CD4-positive, CD25-positive, alpha-beta regulatory T cell (primary cell): ENCODE data around the gene ATP5ME. TPM values are rescaled to one million over a fixed set of nuclear protein-coding genes. Genes with fewer than 3 reads are reported as not detected.
A peak's percentile ranks its signal among the peaks of the same experiment; 100 is the strongest.

ENCODE experiments used
- ATAC-seq, 2 donors: fragments of 150-1000 bp; cut with Tn5 transposase; one replicate each; pipeline ENCODE4 v1.10.0; 2021; ENCODE audit warnings: low read depth in 2 of 2, moderate number of reproducible peaks in 2 of 2, moderate library complexity in 1 of 2
- DNase-seq, 3 donors: peaks; one replicate each; pipeline versions ENCODE4 v3.0.0 to v3.0.0-alpha.2; 2012 to 2022; ENCODE audit warnings: mixed read lengths in 1 of 3
- H3K27ac ChIP-seq: one replicate; pipeline ENCODE4 v1.7.0; 2013; ENCODE audit warnings: mild to moderate bottlenecking, low read length; ENCODE audit not compliant: insufficient read depth, poor library complexity, severe bottlenecking
- H3K27me3 ChIP-seq: one replicate; pipeline ENCODE4 v1.7.0; 2013; ENCODE audit warnings: low read length; ENCODE audit not compliant: control insufficient read depth, insufficient read depth
- H3K36me3 ChIP-seq: one replicate; pipeline ENCODE4 v1.7.0; 2013; ENCODE audit warnings: mild to moderate bottlenecking, low read length, moderate library complexity; ENCODE audit not compliant: control insufficient read depth, insufficient read depth
- H3K4me1 ChIP-seq: 2 replicates; pipeline ENCODE4 v1.7.0; 2013; ENCODE audit warnings: mild to moderate bottlenecking, low read length; ENCODE audit not compliant: insufficient read depth, control insufficient read depth, poor library complexity, severe bottlenecking
- H3K4me3 ChIP-seq: one replicate; pipeline ENCODE4 v1.7.0; 2013; ENCODE audit warnings: low read depth, mild to moderate bottlenecking, low read length, moderate library complexity
- H3K9me3 ChIP-seq, 2 experiments: 1 replicate in 1 of 2; 2 replicates in 1 of 2; pipeline ENCODE4 v1.7.0; 2013; ENCODE audit warnings: low read length in 2 of 2, mild to moderate bottlenecking in 1 of 2, moderate library complexity in 1 of 2; ENCODE audit not compliant: control insufficient read depth in 2 of 2
- H3K27ac Mint-ChIP-seq, 3 donors: one replicate each; pipeline ENCODE4 v1.8.0; 2020 to 2022; ENCODE audit warnings: mild to moderate bottlenecking in 3 of 3, mixed read lengths in 3 of 3, moderate library complexity in 2 of 3
- H3K27me3 Mint-ChIP-seq: one replicate; pipeline ENCODE4 v1.8.0; 2022; ENCODE audit warnings: mild to moderate bottlenecking, mixed read lengths
- H3K36me3 Mint-ChIP-seq: one replicate; pipeline ENCODE4 v1.8.0; 2020; ENCODE audit warnings: mixed read lengths
- H3K4me1 Mint-ChIP-seq, 4 donors: one replicate each; pipeline ENCODE4 v1.8.0; 2020 to 2022; ENCODE audit warnings: mixed read lengths in 4 of 4, mild to moderate bottlenecking in 1 of 4
- H3K4me3 Mint-ChIP-seq, 4 donors: one replicate each; pipeline ENCODE4 v1.8.0; 2020 to 2022; ENCODE audit warnings: mild to moderate bottlenecking in 4 of 4, mixed read lengths in 4 of 4, moderate library complexity in 3 of 4
- H3K9me3 Mint-ChIP-seq, 7 donors: one replicate each; pipeline ENCODE4 v1.8.0; 2020 to 2022; ENCODE audit warnings: mixed read lengths in 7 of 7, mild to moderate bottlenecking in 3 of 7, moderate library complexity in 2 of 7
- polyA plus RNA-seq, 4 donors: library from polyadenylated mRNA; unstranded; fragments of 300-500 nt; fragmentation: Illumina TruSeq; gene quantifications; one replicate each; pipeline ENCODE4 v1.2.3, GENCODE V29; 2021
- total RNA-seq: library from RNA; stranded (reverse); gene quantifications from one replicate; pipeline ENCODE4 v1.2.3, GENCODE V29; 2022

ATP5ME gene
- total and polyA plus RNA-seq, 5 donors from 2014 or later, result 123 to 442 (median 402) TPM

DNA sequence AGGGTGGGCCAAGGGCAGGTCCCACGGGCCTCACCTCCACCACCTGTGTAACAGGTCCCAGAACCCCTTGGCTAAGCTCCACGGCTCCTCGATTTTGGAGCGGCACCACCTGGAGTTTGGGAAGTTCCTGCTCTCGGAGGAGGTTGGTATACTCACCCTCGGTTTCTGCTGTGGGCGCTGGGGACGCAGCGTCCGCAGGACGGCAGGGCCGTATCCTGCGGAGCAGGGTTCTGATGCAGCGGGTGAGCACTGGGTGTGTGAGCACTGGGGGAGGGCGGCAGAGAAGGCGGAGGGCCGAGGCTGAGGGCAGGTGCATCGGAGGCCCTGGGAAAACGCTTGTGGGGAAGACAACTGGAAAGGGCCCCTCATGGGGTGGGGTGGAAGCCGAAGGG lies 11.0 kb downstream of the ATP5ME start:
- ATAC-seq, result no peak
- Mint-ChIP-seq H3K36me3 (peaks cover 17% of the 10 kb centered on the region), H3K27ac (peak overlapping the region in 2 of 3 donors; percentile 58 to 86), H3K4me3 (peak overlapping the region; percentile 81 to 88 (median 82)), H3K4me1 (peaks cover 0 to 19% (median 5%) of the 10 kb centered on the region in 4 donors), H3K27me3 (no peaks in the 10 kb centered on the region), H3K9me3 (peaks cover 0 to 1% (median 0%) of the 10 kb centered on the region in 7 donors)
- no peaks in the 10 kb centered on the region for H3K36me3 ChIP-seq
- no peaks in the 10 kb centered on the region for H3K27me3 ChIP-seq
- no peak for DNase-seq
- no peaks in the 10 kb centered on the region for H3K9me3 ChIP-seq
- peak overlapping the region; percentile 73 for H3K27ac ChIP-seq
- no peak overlapping the region for H3K4me3 ChIP-seq
- peaks cover 8% of the 10 kb centered on the region for H3K4me1 ChIP-seq

DNA sequence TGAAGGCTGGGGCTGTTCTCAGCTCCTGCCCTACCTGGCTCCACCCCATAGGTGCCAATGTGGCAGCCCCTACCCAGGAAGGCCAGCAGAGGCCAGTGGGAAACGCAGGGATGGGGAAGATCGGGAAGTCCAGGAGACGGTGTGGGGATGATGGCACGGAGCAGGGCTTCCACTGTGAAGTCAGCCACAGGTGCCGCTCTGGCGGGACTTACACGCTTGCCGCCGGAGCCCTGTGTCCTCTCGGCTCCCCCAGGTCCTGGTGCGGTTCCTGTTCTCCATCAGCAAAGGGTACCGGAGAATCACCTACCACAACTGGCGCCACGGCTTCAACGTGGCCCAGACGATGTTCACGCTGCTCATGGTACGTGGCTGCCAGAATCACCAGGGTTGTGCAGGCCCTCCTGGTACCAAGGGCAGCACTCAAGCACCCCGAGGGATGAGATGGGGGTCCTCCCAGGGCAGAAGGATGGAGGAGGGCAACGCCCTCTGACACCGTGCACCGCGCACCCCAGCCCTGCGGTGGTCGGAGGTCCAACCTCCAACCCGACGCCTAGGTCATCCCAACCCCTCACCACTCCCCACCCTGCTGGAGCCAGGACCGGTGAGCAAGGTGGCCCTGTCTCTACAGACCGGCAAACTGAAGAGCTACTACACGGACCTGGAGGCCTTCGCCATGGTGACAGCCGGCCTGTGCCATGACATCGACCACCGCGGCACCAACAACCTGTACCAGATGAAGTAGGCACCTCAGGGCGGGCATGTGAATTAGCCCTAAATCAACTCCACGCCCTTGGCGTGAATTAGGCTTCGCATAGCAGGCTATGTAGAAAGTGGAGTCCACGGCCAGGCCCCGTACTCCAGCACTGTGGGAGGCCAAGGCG lies 12.0 kb downstream of the ATP5ME start:
- no peak overlapping the region for H3K27ac ChIP-seq
- H3K4me3 Mint-ChIP-seq, result peak overlapping the region; percentile 32 to 88 (median 82)
- H3K36me3 ChIP-seq, result no peaks in the 10 kb centered on the region
- peaks cover 0 to 16% (median 5%) of the 10 kb centered on the region in 4 donors for H3K4me1 Mint-ChIP-seq
- no peaks in the 10 kb centered on the region for H3K9me3 ChIP-seq
- no peaks in the 10 kb centered on the region for H3K27me3 Mint-ChIP-seq
- H3K9me3 Mint-ChIP-seq, result peaks cover 0 to 1% (median 0%) of the 10 kb centered on the region in 7 donors
- no peak overlapping the region for H3K4me3 ChIP-seq
- no peak overlapping the region for H3K27ac Mint-ChIP-seq
- H3K36me3 Mint-ChIP-seq, result peaks cover 17% of the 10 kb centered on the region
- ATAC-seq (no peak), DNase-seq (no peak)
- H3K4me1 ChIP-seq, result peaks cover 8% of the 10 kb centered on the region
- no peaks in the 10 kb centered on the region for H3K27me3 ChIP-seq

- Histone ChIP-seq H3K4me3 (no peak overlapping the region), H3K4me1 (peaks cover 8% of the 10 kb centered on the region), H3K9me3 (no peaks in the 10 kb centered on the region), H3K27me3 (no peaks in the 10 kb centered on the region), H3K36me3 (no peaks in the 10 kb centered on the region), H3K27ac (no peak overlapping the region)
- no peak for DNase-seq
- peak overlapping the region in 3 of 4 donors; percentile 6 to 75 (median 32) for H3K4me3 Mint-ChIP-seq
- peak overlapping the region in 1 of 3 donors; percentile 72 for H3K27ac Mint-ChIP-seq
- H3K36me3 Mint-ChIP-seq, result peaks cover 17% of the 10 kb centered on the region
- no peak for ATAC-seq
- peaks cover 0 to 1% (median 0%) of the 10 kb centered on the region in 7 donors for H3K9me3 Mint-ChIP-seq
- H3K27me3 Mint-ChIP-seq, result no peaks in the 10 kb centered on the region
- peaks cover 0 to 16% (median 5%) of the 10 kb centered on the region in 4 donors for H3K4me1 Mint-ChIP-seq
These were observed 12.8 kb downstream of the ATP5ME start for GRCh38 chr4:661231-661630.

- Histone ChIP-seq H3K9me3 (no peaks in the 10 kb centered on the region), H3K27ac (no peak overlapping the region), H3K36me3 (no peaks in the 10 kb centered on the region), H3K4me3 (no peak overlapping the region), H3K4me1 (peaks cover 8% of the 10 kb centered on the region), H3K27me3 (no peaks in the 10 kb centered on the region)
- peak overlapping the region in 1 of 4 donors; percentile 85 for H3K4me3 Mint-ChIP-seq
- H3K27me3 Mint-ChIP-seq, result no peaks in the 10 kb centered on the region
- ATAC-seq (no peak), DNase-seq (no peak)
- H3K36me3 Mint-ChIP-seq, result peaks cover 17% of the 10 kb centered on the region
- peaks cover 0 to 14% (median 5%) of the 10 kb centered on the region in 4 donors for H3K4me1 Mint-ChIP-seq
- no peak overlapping the region for H3K27ac Mint-ChIP-seq
- peaks cover 0 to 1% (median 0%) of the 10 kb centered on the region in 7 donors for H3K9me3 Mint-ChIP-seq
These were observed 13.7 kb downstream of the ATP5ME start for GRCh38 chr4:660401-660800.

DNA sequence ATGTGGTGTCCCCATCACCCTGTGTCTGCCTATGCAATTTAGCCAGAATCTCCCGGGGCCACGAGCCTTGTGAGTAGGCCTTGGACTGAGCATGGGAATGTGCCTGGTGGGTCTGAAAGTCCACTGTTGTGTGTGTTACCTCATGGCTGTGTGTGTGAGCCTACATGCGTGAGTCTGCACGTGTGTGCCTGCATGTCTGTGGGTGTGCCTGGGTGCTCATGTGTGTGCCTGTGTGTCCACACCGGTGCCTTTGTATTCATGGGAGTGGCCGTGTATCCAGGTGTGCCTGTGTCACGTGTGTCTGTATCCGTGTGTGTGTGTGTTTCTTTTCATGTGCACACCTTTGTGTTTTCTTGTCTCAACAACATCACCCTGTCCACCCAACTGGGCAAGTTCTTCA lies 14.2 kb downstream of the ATP5ME start:
- no peaks in the 10 kb centered on the region for H3K27me3 ChIP-seq
- Mint-ChIP-seq H3K4me3 (peak overlapping the region in 3 of 4 donors; percentile 52 to 85 (median 54)), H3K9me3 (peaks cover 0 to 1% (median 0%) of the 10 kb centered on the region in 7 donors), H3K27ac (no peak overlapping the region), H3K27me3 (no peaks in the 10 kb centered on the region), H3K4me1 (peaks cover 0 to 9% (median 5%) of the 10 kb centered on the region in 4 donors), H3K36me3 (peaks cover 17% of the 10 kb centered on the region)
- H3K36me3 ChIP-seq, result no peaks in the 10 kb centered on the region
- no peaks in the 10 kb centered on the region for H3K9me3 ChIP-seq
- peaks cover 8% of the 10 kb centered on the region for H3K4me1 ChIP-seq
- no peak overlapping the region for H3K27ac ChIP-seq
- no peak for DNase-seq
- no peak overlapping the region for H3K4me3 ChIP-seq
- no peak for ATAC-seq

- ATAC-seq, result no peak
- Histone ChIP-seq H3K36me3 (no peaks in the 10 kb centered on the region), H3K9me3 (no peaks in the 10 kb centered on the region), H3K27me3 (no peaks in the 10 kb centered on the region), H3K4me1 (peaks cover 8% of the 10 kb centered on the region), H3K27ac (no peak overlapping the region), H3K4me3 (no peak overlapping the region)
- Mint-ChIP-seq H3K4me1 (peaks cover 0 to 1% (median 0%) of the 10 kb centered on the region in 4 donors), H3K27me3 (no peaks in the 10 kb centered on the region), H3K4me3 (peak overlapping the region in 1 of 4 donors; percentile 67), H3K9me3 (peaks cover 0 to under 1% (median 0%) of the 10 kb centered on the region in 7 donors), H3K36me3 (peaks cover 17% of the 10 kb centered on the region), H3K27ac (no peak overlapping the region)
- no peak for DNase-seq
These were observed 15.1 kb downstream of the ATP5ME start for GRCh38 chr4:658681-659667.

GRCh38 chr4:657834-658667 lies 16.0 kb downstream of the ATP5ME start:
- H3K9me3 ChIP-seq, result no peaks in the 10 kb centered on the region
- ATAC-seq, result no peak
- no peaks in the 10 kb centered on the region for H3K27me3 ChIP-seq
- no peaks in the 10 kb centered on the region for H3K36me3 ChIP-seq
- H3K4me1 ChIP-seq, result peaks cover 2% of the 10 kb centered on the region
- no peak overlapping the region for H3K27ac Mint-ChIP-seq
- H3K27ac ChIP-seq, result no peak overlapping the region
- no peak overlapping the region for H3K4me3 ChIP-seq
- no peaks in the 10 kb centered on the region for H3K27me3 Mint-ChIP-seq
- peaks cover 17% of the 10 kb centered on the region for H3K36me3 Mint-ChIP-seq
- H3K4me1 Mint-ChIP-seq, result no peaks in the 10 kb centered on the region
- no peak for DNase-seq
- no peaks in the 10 kb centered on the region for H3K9me3 Mint-ChIP-seq
- H3K4me3 Mint-ChIP-seq, result no peak overlapping the region
